K562 (cell line): ENCODE measurements around the gene TNFSF15. TPM values are rescaled to one million over a fixed set of nuclear protein-coding genes. Genes with fewer than 3 reads are reported as not detected.

Experiments
- ATAC-seq: fragments of 200-7000 bp; cut with Tn5 transposase; 3 replicates; pipeline ENCODE4 v1.9.1; 2020; ENCODE audit warnings: moderate library complexity
- BruUV-seq: library from RNA; stranded (reverse); fragments of 400-500 nt; replicated peaks from 2 replicates; lab custom pipeline; 2021; lab: Mats Ljungman, UMichigan
- CTCF ChIA-PET: fragments of 300-600 bp; formaldehyde crosslinking; extraction: SDS; loops from one replicate; lab custom pipeline; 2021; ENCODE audit warnings: low intra/inter-chr PET ratio; lab: Yijun Ruan, JAX
- POLR2A ChIA-PET: fragments of 300-600, 350-650 bp; sonication (Branson Sonifier 250); formaldehyde crosslinking; extraction: SDS; loops from one replicate; lab custom pipeline; 2021; ENCODE audit warnings: antibody characterized with exemption, inconsistent platforms; lab: Yijun Ruan, JAX
- DNase-seq, 4 experiments: peaks; one replicate each; pipeline versions ENCODE4 v3.0.0 to v3.0.0-alpha.2; 2011 to 2018; ENCODE audit warnings: low spot score in 3 of 4, mixed read lengths in 3 of 4; ENCODE audit errors: extremely low read depth in 1 of 4
- FAIRE-seq: peaks from 2 replicates; lab custom pipeline; 2011; peaks lifted over from hg19 to GRCh38; lab: Jason Lieb, UNC
- H2AFZ ChIP-seq: 2 replicates; pipeline ENCODE4 v1.6.0; 2011; ENCODE audit warnings: low read depth, low read length, control low read depth, inconsistent platforms
- H3K27ac ChIP-seq: fragments of 200-600 bp; 3 replicates; pipeline ENCODE4 v1.8.0; 2011; ENCODE audit warnings: low read depth, mild to moderate bottlenecking, control low read depth, inconsistent platforms, low read length, moderate library complexity, mixed read lengths; ENCODE audit errors: extremely low read depth
- H3K27me3 ChIP-seq, 2 experiments: fragments of 300-600 bp in 1 of 2; 2 replicates in 1 of 2; 3 replicates in 1 of 2; pipeline versions ENCODE4 v1.6.0 to v1.8.0; 2011; ENCODE audit warnings: inconsistent platforms in 2 of 2, low read length in 2 of 2, mild to moderate bottlenecking in 1 of 2, mixed read lengths in 1 of 2, moderate library complexity in 1 of 2; ENCODE audit not compliant: control insufficient read depth in 2 of 2, insufficient read depth in 2 of 2
- H3K36me3 ChIP-seq: fragments of 300-600 bp; 3 replicates; pipeline ENCODE4 v1.8.0; 2011; ENCODE audit warnings: mild to moderate bottlenecking, low read length, inconsistent platforms; ENCODE audit not compliant: control insufficient read depth, insufficient read depth
- H3K4me1 ChIP-seq, 2 experiments: fragments of 200-600 bp in 1 of 2; replicated peaks in 1 of 2; 2 replicates in 1 of 2; 3 replicates in 1 of 2; pipeline versions ENCODE4 v1.5.1 to v1.8.0; 2011; ENCODE audit warnings: inconsistent platforms in 2 of 2, low read length in 2 of 2, mild to moderate bottlenecking in 1 of 2, mixed read lengths in 1 of 2, moderate library complexity in 1 of 2; ENCODE audit not compliant: control insufficient read depth in 2 of 2, insufficient read depth in 2 of 2
- H3K4me2 ChIP-seq: 2 replicates; pipeline ENCODE4 v1.6.1; 2011; ENCODE audit warnings: low read length, control low read depth, inconsistent platforms, mixed read lengths; ENCODE audit not compliant: insufficient read depth
- H3K4me3 ChIP-seq: fragments of 200-600 bp; sonication (generic), shearing (Covaris generic); 2 replicates; pipeline ENCODE4 v1.5.1; 2016; ENCODE audit warnings: control low read depth, inconsistent platforms
- H3K79me2 ChIP-seq: fragments of 200-600 bp; 3 replicates; pipeline ENCODE4 v1.8.0; 2011; ENCODE audit warnings: low read length, inconsistent platforms; ENCODE audit not compliant: control insufficient read depth, insufficient read depth
- H3K9ac ChIP-seq, 2 experiments: 2 replicates each; pipeline versions ENCODE4 v1.6.0 to v1.6.1; 2011; ENCODE audit warnings: low read depth in 2 of 2, low read length in 2 of 2, control low read depth in 1 of 2, inconsistent platforms in 1 of 2, mild to moderate bottlenecking in 1 of 2, mixed read lengths in 1 of 2; ENCODE audit not compliant: insufficient read depth in 1 of 2
- H3K9me1 ChIP-seq: one replicate; pipeline ENCODE4 v1.6.0; 2011; ENCODE audit warnings: inconsistent platforms, mild to moderate bottlenecking, low read length, moderate library complexity; ENCODE audit not compliant: control insufficient read depth, insufficient read depth
- H3K9me3 ChIP-seq: replicated peaks from 2 replicates; pipeline ENCODE4 v1.5.1; 2011; ENCODE audit warnings: low read depth, low read length, inconsistent platforms; ENCODE audit not compliant: control insufficient read depth, insufficient read depth
- H4K20me1 ChIP-seq: replicated peaks from 2 replicates; pipeline ENCODE4 v1.6.1; 2011; ENCODE audit warnings: low read length, inconsistent platforms, mixed read lengths; ENCODE audit not compliant: control insufficient read depth, insufficient read depth
- CHD4 ChIP-seq: fragments of 200-600 bp; sonication (generic); IDR thresholded peaks from 3 replicates; pipeline ENCODE4 v1.6.1; 2012; ENCODE audit warnings: low read depth, mild to moderate bottlenecking, mixed read lengths, low read length, inconsistent platforms; ENCODE audit not compliant: insufficient read depth, insufficient replicate concordance, poor library complexity, severe bottlenecking
- CSDE1 ChIP-seq, 2 experiments: fragments of 450-650 bp; IDR thresholded peaks; 2 replicates each; pipeline ENCODE4 v1.6.1; 2016; ENCODE audit warnings: mild to moderate bottlenecking in 1 of 2
- HOXB6 ChIP-seq: fragments of 250-450 bp; sonication (Bioruptor Pico); IDR thresholded peaks from 2 replicates; pipeline ENCODE4 v1.5.1; 2022; ENCODE audit warnings: mild to moderate bottlenecking, borderline replicate concordance
- STAT5A ChIP-seq: IDR thresholded peaks from 2 replicates; pipeline ENCODE4 v1.6.1; 2012; ENCODE audit warnings: low read length, inconsistent platforms, borderline replicate concordance
- THRAP3 ChIP-seq: fragments of 450-650 bp; IDR thresholded peaks from 2 replicates; pipeline ENCODE4 v1.6.1; 2016; ENCODE audit warnings: mild to moderate bottlenecking, inconsistent platforms, borderline replicate concordance
- ZNF232 ChIP-seq: sonication (generic); formaldehyde crosslinking; IDR thresholded peaks from 2 replicates; pipeline ENCODE4 v1.8.0; 2022; ENCODE audit warnings: mild to moderate bottlenecking, missing genetic modification reagents
- ZNF282 ChIP-seq: sonication (generic); formaldehyde crosslinking; IDR thresholded peaks from 2 replicates; pipeline ENCODE4 v1.8.1; 2023; ENCODE audit warnings: missing genetic modification reagents
- ZNF830 ChIP-seq: fragments of 250-450 bp; sonication (Bioruptor Pico); IDR thresholded peaks from 2 replicates; pipeline ENCODE4 v1.5.0; 2021; ENCODE audit warnings: mild to moderate bottlenecking
- WGBS: fragments of 100-300 bp; shearing (Covaris generic); methylation state at CpG from one replicate; pipeline ENCODE4 v1.1.6; 2016; ENCODE audit warnings: low coverage, mixed read lengths; ENCODE audit not compliant: insufficient coverage; ENCODE audit errors: missing lambda C conversion rate; 5-methylcytosine and 5-hydroxymethylcytosine counted together
- in situ Hi-C: fragments of 300-500 bp; cut with MboI; formaldehyde crosslinking; loops from 4 replicates; pipeline ENCODE4 v1.15.0; 2018; ENCODE audit warnings: inconsistent platforms, mixed read lengths
- intact Hi-C: fragments of 100-400 bp; cut with micrococcal nuclease; formaldehyde crosslinking; loops from 2 replicates; pipeline ENCODE4 v1.14.2; 2022
- polyA plus RNA-seq, 8 experiments: library from polyadenylated mRNA; depleted of rRNA in 4 of 8; stranded (reverse) in 5 of 8; unstranded in 3 of 8; fragments of >200 nt; fragmentation: Nextera tagmentation in 2 of 8; fragmentation: Illumina TruSeq in 1 of 8; extraction: Ambion mirVana in 2 of 8; extraction: Trizol in 1 of 8; gene quantifications; 2 replicates each; pipeline versions ENCODE4 v1.2.1 to v1.2.3, GENCODE V29; 2011 to 2014; ENCODE audit warnings: inconsistent platforms in 1 of 8, missing spikeins in 1 of 8
- total RNA-seq, 7 experiments: library from RNA; depleted of rRNA in 6 of 7; stranded (reverse); fragments of >200 nt in 6 of 7; fragmentation: Illumina TruSeq in 2 of 7; extraction: Trizol in 2 of 7; gene quantifications; 2 replicates each; pipeline versions ENCODE4 v1.2.1 to v1.2.3, GENCODE V29; 2011 to 2021; ENCODE audit warnings: low replicate concordance in 1 of 7
- TF ChIP-seq, protein P1 (sequence below): fragments of 250-450 bp; sonication (Bioruptor Pico); IDR thresholded peaks from 2 replicates; pipeline ENCODE4 v1.5.0; 2020; ENCODE audit warnings: mild to moderate bottlenecking, borderline replicate concordance
- TF ChIP-seq, protein P2 (sequence below): sonication (generic); formaldehyde crosslinking; IDR thresholded peaks from 2 replicates; pipeline ENCODE4 v1.8.0; 2023; ENCODE audit warnings: mild to moderate bottlenecking, missing genetic modification reagents

TNFSF15 gene
- total and polyA plus RNA-seq, 9 of the 15 experiments (the other 6 are each of a cell fraction or from before 2014, with no cell fraction given) = not detected

DNA sequence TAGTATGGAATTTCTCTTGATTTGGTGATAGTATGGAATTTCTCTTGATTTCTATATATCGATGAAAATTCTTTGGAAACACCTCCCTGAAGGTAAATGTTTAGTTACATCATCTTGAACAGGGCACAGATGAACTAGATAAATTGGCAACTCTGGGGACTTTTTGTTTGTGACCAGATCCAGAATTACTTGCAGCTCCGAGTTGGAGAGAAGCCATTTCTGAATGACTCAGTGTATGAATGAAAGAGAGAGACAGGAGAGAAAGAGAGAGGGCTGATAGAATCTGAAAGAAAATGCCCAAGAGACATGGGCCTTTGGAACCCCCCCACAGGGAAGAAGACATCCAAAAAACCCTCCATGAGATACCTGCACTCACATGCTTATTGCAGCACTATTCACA is 14.1 kb downstream of the TNFSF15 start:
- no peak overlapping the region for H2AFZ ChIP-seq
- H3K9me1 ChIP-seq = no peaks in the 10 kb centered on the region
- in situ Hi-C loops = no loop called here
- ChIA-PET POLR2A (no interaction called here), CTCF (no interaction called here)
- DNase-seq (no peak), FAIRE-seq (no peak), ATAC-seq (no peak)
- WGBS = 0% methylated on average over 2 of the region's 2 CpGs
- no peaks in the 10 kb centered on the region for H3K4me1 ChIP-seq
- H3K9me3 ChIP-seq = no peaks in the 10 kb centered on the region
- no peaks in the 10 kb centered on the region for H3K79me2 ChIP-seq
- no peaks in the 10 kb centered on the region for H3K36me3 ChIP-seq
- H3K4me2 ChIP-seq = no peak overlapping the region
- no peak overlapping the region for H3K27ac ChIP-seq
- intact Hi-C loops = no loop called here
- no peak overlapping the region for H3K4me3 ChIP-seq
- no peak overlapping the region for H3K9ac ChIP-seq
- no peaks in the 10 kb centered on the region for H4K20me1 ChIP-seq
- BruUV-seq = no TSS peak
- no peak for TF ChIP-seq CHD4
- no peak for TF ChIP-seq ZNF232 (CRISPR knock-in tag)
- no peak for TF ChIP-seq ZNF282 (CRISPR knock-in tag)
- TF ChIP-seq STAT5A = no peak
- TF ChIP-seq ZNF830 (CRISPR knock-in tag) = no peak
- TF ChIP-seq, protein P1, sequence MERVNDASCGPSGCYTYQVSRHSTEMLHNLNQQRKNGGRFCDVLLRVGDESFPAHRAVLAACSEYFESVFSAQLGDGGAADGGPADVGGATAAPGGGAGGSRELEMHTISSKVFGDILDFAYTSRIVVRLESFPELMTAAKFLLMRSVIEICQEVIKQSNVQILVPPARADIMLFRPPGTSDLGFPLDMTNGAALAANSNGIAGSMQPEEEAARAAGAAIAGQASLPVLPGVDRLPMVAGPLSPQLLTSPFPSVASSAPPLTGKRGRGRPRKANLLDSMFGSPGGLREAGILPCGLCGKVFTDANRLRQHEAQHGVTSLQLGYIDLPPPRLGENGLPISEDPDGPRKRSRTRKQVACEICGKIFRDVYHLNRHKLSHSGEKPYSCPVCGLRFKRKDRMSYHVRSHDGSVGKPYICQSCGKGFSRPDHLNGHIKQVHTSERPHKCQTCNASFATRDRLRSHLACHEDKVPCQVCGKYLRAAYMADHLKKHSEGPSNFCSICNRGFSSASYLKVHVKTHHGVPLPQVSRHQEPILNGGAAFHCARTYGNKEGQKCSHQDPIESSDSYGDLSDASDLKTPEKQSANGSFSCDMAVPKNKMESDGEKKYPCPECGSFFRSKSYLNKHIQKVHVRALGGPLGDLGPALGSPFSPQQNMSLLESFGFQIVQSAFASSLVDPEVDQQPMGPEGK (CRISPR knock-in tag) = no peak
- no peak for TF ChIP-seq CSDE1 (IDR thresholded peaks at IDR 0.05)
- TF ChIP-seq THRAP3 = no peak
- TF ChIP-seq, protein P2, sequence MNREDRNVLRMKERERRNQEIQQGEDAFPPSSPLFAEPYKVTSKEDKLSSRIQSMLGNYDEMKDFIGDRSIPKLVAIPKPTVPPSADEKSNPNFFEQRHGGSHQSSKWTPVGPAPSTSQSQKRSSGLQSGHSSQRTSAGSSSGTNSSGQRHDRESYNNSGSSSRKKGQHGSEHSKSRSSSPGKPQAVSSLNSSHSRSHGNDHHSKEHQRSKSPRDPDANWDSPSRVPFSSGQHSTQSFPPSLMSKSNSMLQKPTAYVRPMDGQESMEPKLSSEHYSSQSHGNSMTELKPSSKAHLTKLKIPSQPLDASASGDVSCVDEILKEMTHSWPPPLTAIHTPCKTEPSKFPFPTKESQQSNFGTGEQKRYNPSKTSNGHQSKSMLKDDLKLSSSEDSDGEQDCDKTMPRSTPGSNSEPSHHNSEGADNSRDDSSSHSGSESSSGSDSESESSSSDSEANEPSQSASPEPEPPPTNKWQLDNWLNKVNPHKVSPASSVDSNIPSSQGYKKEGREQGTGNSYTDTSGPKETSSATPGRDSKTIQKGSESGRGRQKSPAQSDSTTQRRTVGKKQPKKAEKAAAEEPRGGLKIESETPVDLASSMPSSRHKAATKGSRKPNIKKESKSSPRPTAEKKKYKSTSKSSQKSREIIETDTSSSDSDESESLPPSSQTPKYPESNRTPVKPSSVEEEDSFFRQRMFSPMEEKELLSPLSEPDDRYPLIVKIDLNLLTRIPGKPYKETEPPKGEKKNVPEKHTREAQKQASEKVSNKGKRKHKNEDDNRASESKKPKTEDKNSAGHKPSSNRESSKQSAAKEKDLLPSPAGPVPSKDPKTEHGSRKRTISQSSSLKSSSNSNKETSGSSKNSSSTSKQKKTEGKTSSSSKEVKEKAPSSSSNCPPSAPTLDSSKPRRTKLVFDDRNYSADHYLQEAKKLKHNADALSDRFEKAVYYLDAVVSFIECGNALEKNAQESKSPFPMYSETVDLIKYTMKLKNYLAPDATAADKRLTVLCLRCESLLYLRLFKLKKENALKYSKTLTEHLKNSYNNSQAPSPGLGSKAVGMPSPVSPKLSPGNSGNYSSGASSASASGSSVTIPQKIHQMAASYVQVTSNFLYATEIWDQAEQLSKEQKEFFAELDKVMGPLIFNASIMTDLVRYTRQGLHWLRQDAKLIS (CRISPR knock-in tag) = no peak
- TF ChIP-seq HOXB6 = no peak
- H3K27me3 ChIP-seq = no peaks in the 10 kb centered on the region; a peak in 1 of 5 replicates
